A673 (cell line): Measurements from ENCODE around the gene ST3GAL4.

Experiments used
- EZH2 ChIP-seq: fragments of 200-600 bp; sonication (generic); IDR thresholded peaks from 2 replicates; pipeline ENCODE4 v1.6.1; 2017; ENCODE audit warnings: borderline replicate concordance, low read depth, mild to moderate bottlenecking, mixed read lengths, antibody characterized with exemption, low read length; ENCODE audit not compliant: poor library complexity, severe bottlenecking
- TF ChIP-seq, protein P1 (sequence below): fragments of 300-800, 200-600 bp; sonication (generic); conservative IDR thresholded peaks from 2 replicates; pipeline ENCODE4 v1.5.1; 2017; ENCODE audit warnings: low read depth, mild to moderate bottlenecking, antibody characterized with exemption, low read length, moderate library complexity, mixed read lengths

GRCh38 chr11:126338346-126339055 lies 17.0 kb upstream of the ST3GAL4 start:
- TF ChIP-seq, protein P1, sequence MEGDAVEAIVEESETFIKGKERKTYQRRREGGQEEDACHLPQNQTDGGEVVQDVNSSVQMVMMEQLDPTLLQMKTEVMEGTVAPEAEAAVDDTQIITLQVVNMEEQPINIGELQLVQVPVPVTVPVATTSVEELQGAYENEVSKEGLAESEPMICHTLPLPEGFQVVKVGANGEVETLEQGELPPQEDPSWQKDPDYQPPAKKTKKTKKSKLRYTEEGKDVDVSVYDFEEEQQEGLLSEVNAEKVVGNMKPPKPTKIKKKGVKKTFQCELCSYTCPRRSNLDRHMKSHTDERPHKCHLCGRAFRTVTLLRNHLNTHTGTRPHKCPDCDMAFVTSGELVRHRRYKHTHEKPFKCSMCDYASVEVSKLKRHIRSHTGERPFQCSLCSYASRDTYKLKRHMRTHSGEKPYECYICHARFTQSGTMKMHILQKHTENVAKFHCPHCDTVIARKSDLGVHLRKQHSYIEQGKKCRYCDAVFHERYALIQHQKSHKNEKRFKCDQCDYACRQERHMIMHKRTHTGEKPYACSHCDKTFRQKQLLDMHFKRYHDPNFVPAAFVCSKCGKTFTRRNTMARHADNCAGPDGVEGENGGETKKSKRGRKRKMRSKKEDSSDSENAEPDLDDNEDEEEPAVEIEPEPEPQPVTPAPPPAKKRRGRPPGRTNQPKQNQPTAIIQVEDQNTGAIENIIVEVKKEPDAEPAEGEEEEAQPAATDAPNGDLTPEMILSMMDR = no peak
- no peak for TF ChIP-seq EZH2
